HG03060 (cell line): ENCODE results near the gene RAB35.

Experiments used
- ATAC-seq: cut with Tn5 transposase; IDR thresholded peaks from one replicate; pipeline ENCODE4 v1.9.1; 2021; ENCODE audit warnings: low read depth, moderate number of reproducible peaks; ENCODE audit not compliant: unreplicated experiment

RAB35 gene

DNA sequence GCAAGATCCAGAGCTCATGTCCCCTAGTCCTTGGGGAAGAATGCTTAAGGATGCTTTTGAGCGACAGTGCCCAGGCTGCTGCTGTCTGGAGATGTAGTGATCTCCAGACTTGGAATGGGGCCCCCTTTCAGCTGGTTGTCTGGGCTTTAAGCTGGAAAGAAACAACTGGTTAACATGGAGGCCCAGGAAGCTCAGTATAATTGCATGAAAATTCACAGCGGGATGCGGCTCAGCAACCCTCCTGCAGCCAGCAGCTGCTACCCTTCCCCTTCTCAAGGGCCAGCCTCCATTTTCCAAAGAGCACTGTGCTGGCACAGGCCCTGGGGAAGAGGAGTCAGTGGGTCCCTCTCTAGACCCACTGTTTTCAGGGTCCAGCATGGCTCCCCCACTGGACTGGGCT, 26.3 kb downstream of the RAB35 start:
- no peak for ATAC-seq

- no peak for ATAC-seq
Measured at GRCh38 chr12:120089796-120090195, 26.8 kb downstream of the RAB35 start.

GRCh38 chr12:120089105-120089504, 27.4 kb downstream of the RAB35 start:
- no peak for ATAC-seq

DNA sequence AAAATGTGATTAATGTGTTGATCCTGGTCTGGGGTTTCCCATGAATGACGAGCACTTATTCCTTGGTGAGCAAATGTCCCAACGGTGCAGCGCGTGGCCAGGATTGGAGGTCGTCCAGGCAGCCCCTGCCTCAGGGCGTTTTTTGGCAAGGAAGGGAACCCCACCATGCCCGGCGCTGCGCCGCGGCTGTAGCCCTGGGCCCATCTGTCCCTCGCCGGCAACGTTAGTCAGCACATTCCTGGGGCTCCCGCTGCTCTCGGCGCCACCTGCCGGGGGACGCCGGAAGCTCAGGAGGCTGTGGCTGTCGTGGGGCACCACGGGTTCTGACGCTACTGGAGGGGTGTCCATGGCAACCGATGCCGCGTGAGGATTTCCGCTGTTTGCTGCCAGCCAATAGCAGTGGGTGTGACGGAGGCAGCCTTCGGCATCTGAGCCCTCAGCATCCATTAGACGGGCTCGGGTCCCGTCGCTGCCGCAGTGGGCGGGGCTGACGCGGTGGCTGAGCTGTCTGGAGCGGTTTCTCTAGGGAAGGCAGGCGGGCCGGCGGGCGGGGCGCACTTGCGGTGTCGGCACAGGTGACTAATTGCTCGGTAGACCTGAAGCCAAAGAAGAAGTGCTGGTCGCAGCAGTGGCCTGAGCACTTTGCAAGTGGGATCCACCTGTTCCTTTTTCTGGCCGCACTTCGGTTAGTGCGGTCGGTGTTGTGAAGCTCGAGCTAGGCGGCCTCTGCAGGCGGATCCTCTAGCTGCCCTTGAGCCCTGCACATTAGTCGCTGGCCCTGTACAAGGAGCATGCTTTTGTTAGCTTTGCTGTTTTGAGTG, 29.5 kb downstream of the RAB35 start:
- ATAC-seq: peak; percentile 97

DNA sequence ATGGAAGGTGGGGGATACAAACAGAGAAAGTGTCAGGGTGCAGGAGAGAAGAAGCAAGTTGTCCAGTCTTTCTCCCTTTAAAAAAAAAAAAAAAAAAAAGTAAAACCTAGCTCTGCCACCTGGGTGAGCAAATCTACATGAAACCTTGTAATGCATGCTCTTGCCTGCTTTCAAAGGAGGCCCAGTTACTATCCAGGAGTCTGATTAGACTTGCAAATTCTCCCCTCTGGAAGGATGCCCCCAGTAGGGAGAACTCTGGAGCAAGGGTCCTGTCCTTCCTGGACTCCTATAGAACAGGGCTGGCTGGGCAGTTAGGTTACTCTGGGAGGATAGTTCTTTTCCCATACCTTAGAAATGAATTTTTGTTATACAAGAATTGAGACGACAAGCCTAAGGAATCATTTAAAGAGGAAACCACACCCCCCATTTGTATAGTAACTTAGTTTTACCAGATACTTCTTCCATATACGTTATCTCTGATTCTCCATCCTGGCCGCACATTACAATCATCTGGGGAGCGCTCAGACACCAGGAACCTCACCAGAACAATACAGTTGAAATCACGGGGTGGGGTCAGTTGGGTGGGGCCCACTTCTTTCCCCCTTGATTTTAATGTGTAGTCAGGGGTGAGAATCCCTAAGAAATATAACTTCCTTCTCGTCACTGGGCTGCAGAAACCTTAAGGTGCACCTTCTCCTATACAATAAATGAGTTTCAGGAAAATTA, 30.5 kb downstream of the RAB35 start:
- ATAC-seq: no peak

GRCh38 chr12:120081641-120082040, 34.9 kb downstream of the RAB35 start:
- ATAC-seq: no peak

DNA sequence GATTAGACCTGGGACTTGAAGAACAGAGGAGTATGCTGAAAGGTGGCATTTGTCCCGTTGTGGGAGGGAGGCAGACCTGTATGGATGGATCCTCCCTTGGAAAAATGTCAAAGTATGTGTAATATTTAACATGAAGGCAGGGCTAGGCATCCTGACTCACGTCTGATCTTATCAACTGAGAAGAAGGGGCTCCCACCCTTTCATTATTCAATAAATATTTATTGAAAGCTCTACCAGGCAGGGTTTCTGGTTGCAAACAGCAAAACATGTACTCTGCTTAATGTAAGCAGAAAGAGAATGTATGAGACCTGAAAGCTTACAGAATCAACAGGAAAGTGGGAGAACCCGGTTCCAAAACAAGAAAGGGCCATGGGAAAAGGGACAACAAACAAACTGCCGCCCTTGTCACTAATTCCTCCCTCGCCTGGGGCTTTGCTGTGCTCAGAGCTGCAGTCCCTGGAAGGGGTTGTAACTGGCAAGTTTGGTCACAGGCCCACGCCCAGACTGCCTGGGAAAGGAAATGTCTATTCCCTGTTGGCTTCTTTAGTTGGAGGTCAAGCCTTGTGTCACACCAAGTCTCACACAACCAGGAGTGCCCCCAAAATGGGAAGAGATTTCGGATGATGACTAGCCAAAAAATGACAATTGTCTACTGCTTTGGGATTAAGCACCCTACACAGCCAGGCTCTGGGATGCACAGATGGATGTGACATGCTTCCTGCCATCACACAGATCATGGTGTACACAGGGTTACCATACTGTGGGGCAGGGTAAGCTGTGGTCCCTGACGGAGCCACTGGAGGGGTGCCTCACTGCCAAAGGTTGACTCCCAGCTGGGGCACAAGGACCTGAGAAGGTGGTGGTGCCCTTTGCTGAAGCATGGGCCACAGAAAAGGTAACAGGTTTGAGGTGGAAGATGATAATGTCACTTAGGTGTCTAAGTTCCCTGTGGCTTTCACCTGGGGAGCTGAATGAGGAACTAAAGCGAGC, 36.8 kb downstream of the RAB35 start:
- no peak for ATAC-seq

DNA sequence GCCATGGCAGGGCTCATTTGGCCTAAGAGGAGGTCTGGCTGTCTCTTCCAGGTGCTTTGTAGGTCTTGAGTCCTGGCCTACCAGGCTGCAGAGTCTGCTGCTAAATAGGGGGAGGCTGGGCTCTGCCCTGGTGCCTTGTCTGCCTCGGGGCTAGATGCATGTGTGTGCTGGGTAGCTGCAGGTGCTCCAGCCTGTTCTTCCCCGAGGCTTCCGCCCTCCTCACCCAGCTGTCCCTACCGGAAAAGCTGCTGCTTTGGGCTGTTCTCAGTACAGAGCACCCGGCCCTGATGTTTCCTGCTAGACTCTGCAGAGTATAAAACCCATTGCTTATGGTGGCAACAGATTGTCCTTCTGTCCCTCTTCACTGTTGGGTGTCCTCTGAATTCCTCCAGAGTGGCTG, 37.7 kb downstream of the RAB35 start:
- no peak for ATAC-seq

DNA sequence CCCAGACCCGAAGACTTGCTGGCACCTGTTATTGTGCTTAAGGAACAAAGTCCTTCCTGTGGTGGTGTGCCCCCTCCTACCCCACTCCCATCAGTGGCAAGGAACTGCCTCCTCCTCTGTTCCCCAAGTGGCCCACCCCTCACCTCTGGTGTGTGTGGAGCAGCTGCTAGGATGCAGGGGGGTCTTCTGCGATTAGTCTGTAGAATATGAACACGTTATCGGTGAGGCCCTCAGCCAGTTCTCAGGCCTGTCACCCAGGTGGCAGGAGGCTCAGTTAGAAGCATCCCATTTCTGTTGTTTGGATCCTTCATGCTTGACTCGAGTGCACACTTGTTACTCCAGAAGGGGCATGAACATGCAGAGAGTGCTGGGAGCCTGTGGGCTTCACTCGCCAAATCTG, 39.3 kb downstream of the RAB35 start:
- no peak for ATAC-seq

DNA sequence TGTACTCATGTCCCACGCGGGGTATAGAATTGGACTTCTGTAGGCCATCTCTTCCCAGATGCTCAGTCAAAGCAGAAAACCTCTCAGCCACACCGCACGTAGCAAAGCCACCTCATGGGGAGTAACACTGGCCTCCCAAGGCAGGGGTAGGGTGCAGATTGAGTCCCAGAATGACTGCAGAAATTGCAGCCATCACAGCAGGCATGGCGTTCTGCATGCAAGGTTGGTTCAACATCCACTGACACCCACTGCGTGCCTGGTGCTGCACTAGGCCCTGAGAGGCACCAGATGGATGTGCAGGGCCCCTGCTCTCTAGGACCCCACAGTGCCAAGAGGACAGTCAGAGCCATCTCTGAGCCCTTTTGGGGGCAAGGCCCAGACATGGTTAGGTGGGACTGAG, 39.9 kb downstream of the RAB35 start:
- ATAC-seq: no peak

GRCh38 chr12:120075034-120075616, 41.4 kb downstream of the RAB35 start:
- ATAC-seq: no peak

DNA sequence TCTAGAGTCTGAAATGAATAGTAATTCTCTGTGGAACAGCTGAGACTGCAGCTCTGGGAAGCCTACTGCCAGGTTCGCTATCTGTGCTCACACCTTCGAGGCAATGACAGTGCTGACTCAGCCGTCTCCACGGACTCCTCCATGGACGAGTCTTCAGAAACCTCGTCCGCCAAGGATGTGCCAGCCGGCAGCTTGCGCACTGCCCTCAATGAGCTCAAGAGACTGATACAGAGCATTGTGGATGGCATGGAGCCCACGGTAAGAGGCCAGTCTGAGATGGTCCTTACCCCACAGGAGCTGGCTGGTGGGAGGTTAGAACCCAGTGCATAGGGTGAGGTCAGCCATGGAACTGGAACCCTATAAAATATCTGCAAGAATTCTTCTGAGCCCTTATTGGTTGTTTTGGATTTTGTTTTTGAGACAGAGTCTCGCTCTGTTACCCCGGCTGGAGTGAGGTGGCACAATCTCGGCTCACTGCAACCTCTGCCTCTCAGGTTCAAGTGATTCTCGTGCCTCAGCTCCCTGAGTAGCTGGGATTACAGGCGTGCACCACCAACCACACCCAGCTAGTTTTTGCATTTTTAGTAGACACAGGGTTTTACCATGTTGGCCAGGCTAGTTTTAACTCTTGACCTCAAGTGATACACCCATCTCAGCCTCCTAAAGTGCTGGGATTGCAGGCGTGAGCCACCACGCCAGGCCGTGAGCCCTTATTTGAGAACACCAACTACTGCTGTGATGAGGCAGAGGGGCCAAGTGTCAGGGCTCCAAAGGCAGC, 43.9 kb downstream of the RAB35 start:
- ATAC-seq: no peak

DNA sequence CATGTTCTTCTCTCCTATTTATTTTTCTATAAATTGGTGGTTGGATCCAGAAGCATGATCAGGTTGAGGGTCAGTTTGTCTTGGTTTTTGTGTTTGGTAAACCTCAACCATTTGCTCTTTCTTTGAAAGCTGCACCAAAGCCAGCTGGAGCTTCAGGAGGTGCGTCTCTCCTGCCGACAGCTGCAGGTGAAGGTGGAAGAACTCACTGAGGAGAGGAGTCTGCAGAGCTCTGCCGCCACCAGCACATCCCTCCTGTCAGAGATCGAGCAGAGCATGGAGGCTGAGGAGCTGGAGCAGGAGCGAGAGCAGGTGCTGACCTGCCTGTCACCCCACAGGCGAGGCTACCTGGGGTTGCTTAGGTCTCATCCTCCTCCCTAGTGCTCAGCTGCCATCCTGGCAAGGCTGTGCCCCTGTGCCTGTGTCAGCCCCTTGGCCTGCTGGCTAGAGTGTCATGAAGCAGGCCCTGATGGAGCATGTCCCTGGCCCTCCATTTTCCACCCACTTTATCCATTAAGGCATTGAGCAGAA, 45.0 kb downstream of the RAB35 start:
- ATAC-seq: no peak

GRCh38 chr12:120069278-120069677, 47.3 kb downstream of the RAB35 start:
- no peak for ATAC-seq

GRCh38 chr12:120067901-120068300, 48.7 kb downstream of the RAB35 start:
- ATAC-seq: no peak

- no peak for ATAC-seq
Measured at GRCh38 chr12:120067084-120067869, 49.3 kb downstream of the RAB35 start.

GRCh38 chr12:120066341-120066740, 50.2 kb downstream of the RAB35 start:
- ATAC-seq: no peak

- ATAC-seq: no peak
Measured at GRCh38 chr12:120065472-120065871, 51.1 kb downstream of the RAB35 start.
